ENCODE results near the gene TRAPPC1. TPM values are rescaled to one million over a fixed set of nuclear protein-coding genes. Genes with fewer than 3 reads are reported as not detected.

Gene TRAPPC1
- total RNA-seq, 2 experiments from 2014 or later: 39.3 to 39.5 TPM

- Histone ChIP-seq H3K27me3 (ENCODE audit: control insufficient read depth in 1 of 2, insufficient read depth in 2 of 2, low read length in 2 of 2) (no peaks in the 10 kb centered on the region), H3K4me3 (ENCODE audit: low read length) (no peak overlapping the region), H3K36me3 (ENCODE audit: insufficient read depth, low read length) (peaks cover 96% of the 10 kb centered on the region), H3K27ac (ENCODE audit: low read depth in 1 of 2, low read length in 2 of 2) (no peak overlapping the region), H3K9me3 (ENCODE audit: control insufficient read depth in 1 of 2, insufficient read depth in 1 of 2, low read length in 2 of 2) (no peaks in the 10 kb centered on the region), H3K4me1 (ENCODE audit: insufficient read depth, low read length) (peaks cover 3% of the 10 kb centered on the region)
- ATAC-seq (ENCODE audit: poor library complexity): peak; percentile 82
- peak; percentile 11 for TF ChIP-seq CTCF (IDR thresholded peaks at IDR 0.05)
- DNase-seq: peak in 3 of 14 experiments; percentile 46 to 68 (median 59)
- Mint-ChIP-seq H3K4me1 (ENCODE audit: low read depth) (peaks cover 12% of the 10 kb centered on the region), H3K9me3 (no peaks in the 10 kb centered on the region), H3K4me3 (no peak overlapping the region), H3K27me3 (no peaks in the 10 kb centered on the region), H3K27ac (peak overlapping the region; percentile 7), H3K36me3 (ENCODE audit: low read depth) (peaks cover 98% of the 10 kb centered on the region)
- intact Hi-C loops (cut with DNase I, micrococcal nuclease): no loop called here
- CTCF ChIA-PET: interaction anchor here (0.6 to 3.0 kb wide), 11 partner anchors 12 to 91 kb away, joined by 3 to 17 read pairs (median 4); partner anchors contain the start of gene NAA38
- POLR2A ChIA-PET: interaction anchor here (0.8 kb wide), 1 partner anchor 41 kb away, joined by 4 read pairs; the partner anchor contains the start of gene NAA38
Observed at GRCh38 chr17:7897773-7898172, 34.0 kb downstream of the TRAPPC1 start.

DNA sequence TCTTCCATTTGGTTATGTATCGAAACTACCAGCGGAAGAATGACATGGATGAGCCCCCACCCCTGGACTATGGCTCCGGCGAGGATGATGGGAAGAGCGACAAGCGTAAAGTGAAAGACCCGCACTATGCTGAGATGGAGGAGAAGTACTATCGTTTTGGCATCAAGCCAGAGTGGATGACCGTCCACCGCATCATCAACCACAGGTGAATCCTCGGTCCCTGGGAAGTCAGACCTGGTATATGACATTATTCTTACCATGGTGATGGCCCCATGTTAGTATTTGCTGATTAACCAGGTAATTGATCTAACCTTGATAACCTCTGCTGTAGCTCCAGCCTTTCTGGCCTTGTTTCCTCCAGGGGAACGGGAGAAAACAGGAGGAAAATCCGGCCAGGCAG is 34.7 kb downstream of the TRAPPC1 start:
- DNase-seq (no peak), ATAC-seq (ENCODE audit: poor library complexity) (no peak)
- intact Hi-C loops (cut with DNase I, micrococcal nuclease): no loop called here
- no peak overlapping the region for H3K27ac ChIP-seq (ENCODE audit: low read depth in 1 of 2, low read length in 2 of 2)
- H3K27me3 Mint-ChIP-seq: no peaks in the 10 kb centered on the region
- H3K27me3 ChIP-seq (ENCODE audit: control insufficient read depth in 1 of 2, insufficient read depth in 2 of 2, low read length in 2 of 2): no peaks in the 10 kb centered on the region
- H3K4me3 ChIP-seq (ENCODE audit: low read length): no peak overlapping the region
- no peaks in the 10 kb centered on the region for H3K9me3 ChIP-seq (ENCODE audit: control insufficient read depth in 1 of 2, insufficient read depth in 1 of 2, low read length in 2 of 2)
- H3K4me1 ChIP-seq (ENCODE audit: insufficient read depth, low read length): peaks cover 3% of the 10 kb centered on the region
- peaks cover 92% of the 10 kb centered on the region for H3K36me3 Mint-ChIP-seq (ENCODE audit: low read depth)
- no peak overlapping the region for H3K4me3 Mint-ChIP-seq
- H3K4me1 Mint-ChIP-seq (ENCODE audit: low read depth): peaks cover 12% of the 10 kb centered on the region
- no peak overlapping the region for H3K27ac Mint-ChIP-seq
- CTCF ChIA-PET: interaction anchor here (0.7 to 3.0 kb wide), 9 partner anchors 29 to 92 kb away, joined by 3 to 17 read pairs (median 4); partner anchors contain the start of gene NAA38
- no peaks in the 10 kb centered on the region for H3K9me3 Mint-ChIP-seq
- POLR2A ChIA-PET: no interaction called here
- peaks cover 95% of the 10 kb centered on the region for H3K36me3 ChIP-seq (ENCODE audit: insufficient read depth, low read length)
- no peak for TF ChIP-seq CTCF (IDR thresholded peaks at IDR 0.05)

GRCh38 chr17:7894866-7895265 is 36.9 kb downstream of the TRAPPC1 start:
- no peak overlapping the region for H3K4me3 ChIP-seq (ENCODE audit: low read length)
- DNase-seq: no peak
- peaks cover 96% of the 10 kb centered on the region for H3K36me3 ChIP-seq (ENCODE audit: insufficient read depth, low read length)
- H3K9me3 Mint-ChIP-seq: no peaks in the 10 kb centered on the region
- ChIA-PET POLR2A (no interaction called here), CTCF (no interaction called here)
- H3K27me3 ChIP-seq (ENCODE audit: control insufficient read depth in 1 of 2, insufficient read depth in 2 of 2, low read length in 2 of 2): no peaks in the 10 kb centered on the region
- no peak for TF ChIP-seq CTCF (IDR thresholded peaks at IDR 0.05)
- H3K27ac ChIP-seq (ENCODE audit: low read depth in 1 of 2, low read length in 2 of 2): no peak overlapping the region
- peaks cover 5% of the 10 kb centered on the region for H3K4me1 ChIP-seq (ENCODE audit: insufficient read depth, low read length)
- peaks cover 12% of the 10 kb centered on the region for H3K4me1 Mint-ChIP-seq (ENCODE audit: low read depth)
- no peaks in the 10 kb centered on the region for H3K27me3 Mint-ChIP-seq
- peaks cover 69% of the 10 kb centered on the region for H3K36me3 Mint-ChIP-seq (ENCODE audit: low read depth)
- ATAC-seq (ENCODE audit: poor library complexity): no peak
- H3K9me3 ChIP-seq (ENCODE audit: control insufficient read depth in 1 of 2, insufficient read depth in 1 of 2, low read length in 2 of 2): no peaks in the 10 kb centered on the region
- peak overlapping the region; percentile 22 for H3K27ac Mint-ChIP-seq
- intact Hi-C loops (cut with DNase I, micrococcal nuclease): loop anchor here in 1 of 2 experiments (5.0 kb wide), 1 partner anchor 73 kb away; no protein-coding TSS in a partner anchor
- no peak overlapping the region for H3K4me3 Mint-ChIP-seq

Measured in CD4-positive, alpha-beta T cell (primary cell).